ENCODE results near the gene CEMIP.

DNA sequence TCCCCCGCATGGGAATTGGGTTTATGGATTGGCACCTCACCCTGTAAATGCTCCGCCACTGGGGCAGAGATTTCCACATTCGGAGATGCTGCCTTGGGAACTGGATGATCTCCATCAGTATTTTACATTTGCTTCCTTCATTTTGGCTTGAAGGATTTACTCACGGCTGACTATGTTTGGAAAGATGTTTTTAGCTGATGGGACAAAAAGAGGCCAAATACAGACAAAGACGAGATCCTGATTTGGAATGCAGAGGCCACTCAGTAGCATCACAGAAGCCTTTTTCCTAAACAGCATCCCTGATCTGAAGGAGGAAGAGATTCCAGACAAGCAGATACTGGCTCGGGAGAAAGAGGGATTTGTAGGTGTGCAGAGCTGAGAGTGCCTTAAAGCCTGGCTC, 133.5 kb downstream of the CEMIP start:
- no peak for TF ChIP-seq CTCF (IDR thresholded peaks at IDR 0.05; ENCODE audit: low read length)
- TF ChIP-seq EZH2 (optimal IDR thresholded peaks at IDR 0.05; ENCODE audit: low read depth, low read length), result no peak
- TF ChIP-seq EZH2phosphoT487 (IDR thresholded peaks at IDR 0.05; ENCODE audit: low read length), result no peak

Data from MM.1S (cell line).